Stimulated activated CD4-positive, alpha-beta T cell treated with anti-CD3 and anti-CD28 coated beads, TNF-alpha, amount 100 ng/mL, for 48 hours (primary cell): Measurements from ENCODE around the gene EED.
A peak's percentile ranks its signal among the peaks of the same experiment; 100 is the strongest.
"Not testable (repeated sequence)": the region's sequence is repeated elsewhere in the genome, so short reads cannot be mapped to it uniquely, and the experiment has no call there.

Experiments used
- DNase-seq, 3 donors: peaks; one replicate each; pipeline ENCODE4 v3.0.0-alpha.2; 2020; ENCODE audit warnings: low read depth in 3 of 3

Gene EED

GRCh38 chr11:86218125-86219084 lies 26.1 kb upstream of the EED start:
- peak; percentile 37 to 55 (median 54) for DNase-seq

- no peak for DNase-seq
Measured at GRCh38 chr11:86219311-86220193, 25.0 kb upstream of the EED start.

- no peak for DNase-seq
Measured at GRCh38 chr11:86220653-86221052, 23.9 kb upstream of the EED start.

GRCh38 chr11:86222081-86222480 lies 22.5 kb upstream of the EED start:
- DNase-seq = no peak

- not testable (repeated sequence) for DNase-seq
Measured at GRCh38 chr11:86224575-86224974, 20.0 kb upstream of the EED start.

- DNase-seq = not testable (repeated sequence)
Measured at GRCh38 chr11:86225344-86225743, 19.2 kb upstream of the EED start.

- DNase-seq = no peak
Measured at GRCh38 chr11:86228269-86229038, 16.1 kb upstream of the EED start.

GRCh38 chr11:86229039-86229330 lies 15.6 kb upstream of the EED start:
- peak in 2 of 3 donors; percentile 46 to 48 for DNase-seq

- no peak for DNase-seq
Measured at GRCh38 chr11:86230179-86230804, 14.3 kb upstream of the EED start.

GRCh38 chr11:86230921-86231434 lies 13.6 kb upstream of the EED start:
- no peak for DNase-seq

- no peak for DNase-seq
Measured at GRCh38 chr11:86232556-86232955, 12.0 kb upstream of the EED start.

GRCh38 chr11:86234831-86235461 lies 9.6 kb upstream of the EED start:
- DNase-seq = no peak

- no peak for DNase-seq
Measured at GRCh38 chr11:86237267-86237804, 7.2 kb upstream of the EED start.

- no peak for DNase-seq
Measured at GRCh38 chr11:86240164-86240563, 4.4 kb upstream of the EED start.

GRCh38 chr11:86241956-86242535 lies 2.5 kb upstream of the EED start:
- no peak for DNase-seq

- DNase-seq = no peak
Measured at GRCh38 chr11:86243396-86243795, 1.2 kb upstream of the EED start.

- DNase-seq = peak; percentile 72 to 82 (median 79)
Measured at GRCh38 chr11:86244063-86244521, 461 bp upstream of the EED start.

- no peak for DNase-seq
Measured at GRCh38 chr11:86245369-86246292, 1.1 kb downstream of the EED start.

- no peak for DNase-seq
Measured at GRCh38 chr11:86246293-86246675, 1.7 kb downstream of the EED start.
